ENCODE data around the gene UBE2D3. TPM values are rescaled to one million over a fixed set of nuclear protein-coding genes. Genes with fewer than 3 reads are reported as not detected.

Gene UBE2D3
- total RNA-seq, 3 donors from 2014 or later, result 290 to 303 (median 293) TPM

GRCh38 chr4:102760645-102761295, 66.6 kb downstream of the UBE2D3 start, which contains the start of gene MANBA:
Gene MANBA, minus strand, starts transcription at chr4:102760968. Its CDS starts 74 bp downstream, at chr4:102760894.
- DNase-seq (peak; percentile 91 to 93 (median 93)), ATAC-seq (peak; percentile 99)
- TF ChIP-seq, protein P1, sequence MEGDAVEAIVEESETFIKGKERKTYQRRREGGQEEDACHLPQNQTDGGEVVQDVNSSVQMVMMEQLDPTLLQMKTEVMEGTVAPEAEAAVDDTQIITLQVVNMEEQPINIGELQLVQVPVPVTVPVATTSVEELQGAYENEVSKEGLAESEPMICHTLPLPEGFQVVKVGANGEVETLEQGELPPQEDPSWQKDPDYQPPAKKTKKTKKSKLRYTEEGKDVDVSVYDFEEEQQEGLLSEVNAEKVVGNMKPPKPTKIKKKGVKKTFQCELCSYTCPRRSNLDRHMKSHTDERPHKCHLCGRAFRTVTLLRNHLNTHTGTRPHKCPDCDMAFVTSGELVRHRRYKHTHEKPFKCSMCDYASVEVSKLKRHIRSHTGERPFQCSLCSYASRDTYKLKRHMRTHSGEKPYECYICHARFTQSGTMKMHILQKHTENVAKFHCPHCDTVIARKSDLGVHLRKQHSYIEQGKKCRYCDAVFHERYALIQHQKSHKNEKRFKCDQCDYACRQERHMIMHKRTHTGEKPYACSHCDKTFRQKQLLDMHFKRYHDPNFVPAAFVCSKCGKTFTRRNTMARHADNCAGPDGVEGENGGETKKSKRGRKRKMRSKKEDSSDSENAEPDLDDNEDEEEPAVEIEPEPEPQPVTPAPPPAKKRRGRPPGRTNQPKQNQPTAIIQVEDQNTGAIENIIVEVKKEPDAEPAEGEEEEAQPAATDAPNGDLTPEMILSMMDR (IDR thresholded peaks at IDR 0.05), result no peak
- H3K4me3 ChIP-seq, result peak within 1 kb of the TSS; percentile 56
- H3K36me3 ChIP-seq (ENCODE audit: low read depth), result no peaks in the 10 kb centered on the region
- no peaks in the 10 kb centered on the region for H3K9me3 ChIP-seq
- H3K4me1 ChIP-seq (ENCODE audit: low read depth), result peaks cover 11% of the 10 kb centered on the region
- intact Hi-C loops (cut with DNase I, micrococcal nuclease), result no loop called here

DNA sequence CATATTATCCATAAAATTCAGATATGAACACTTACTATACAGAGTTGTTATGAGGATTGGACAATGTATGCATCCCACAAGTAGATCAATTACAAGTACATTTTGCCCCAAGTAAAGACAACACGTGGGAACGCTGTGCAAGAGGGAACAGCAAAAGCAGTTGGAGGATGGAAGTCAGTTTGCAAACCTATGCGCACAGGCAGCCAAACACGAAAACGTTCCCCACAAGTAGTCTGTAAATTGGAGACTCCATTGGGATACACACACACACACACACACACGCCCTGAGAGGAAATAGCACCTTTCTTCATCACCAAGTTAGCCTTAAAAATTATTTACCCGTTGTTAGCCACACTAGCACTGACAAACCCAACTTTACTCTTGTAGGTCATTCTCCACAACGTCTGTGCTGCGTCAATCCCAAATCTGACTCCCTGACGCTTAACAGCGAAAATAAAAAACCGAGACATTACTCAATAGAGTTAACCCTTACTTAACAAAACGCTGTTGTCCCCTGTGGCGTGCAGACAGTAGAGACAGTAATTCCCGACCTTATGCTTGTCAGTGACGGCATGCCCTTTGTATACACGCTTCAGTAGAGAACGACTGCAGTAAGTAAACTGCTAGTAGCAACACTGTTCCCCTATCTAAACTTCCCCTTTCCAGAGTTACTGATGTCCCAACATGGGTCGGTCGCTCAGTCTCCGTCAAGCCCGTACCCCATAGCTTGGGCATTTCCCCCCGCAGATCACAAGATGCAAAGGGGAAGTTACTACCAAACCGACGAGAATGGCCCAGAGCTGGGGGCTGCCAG, 67.3 kb downstream of the UBE2D3 start:
- Histone ChIP-seq H3K36me3 (ENCODE audit: low read depth) (no peaks in the 10 kb centered on the region), H3K4me1 (ENCODE audit: low read depth) (peaks cover 11% of the 10 kb centered on the region), H3K4me3 (peak overlapping the region; percentile 56), H3K9me3 (no peaks in the 10 kb centered on the region)
- DNase-seq (peak in 1 of 3 donors; percentile 56), ATAC-seq (peak; percentile 65)
- TF ChIP-seq, protein P1 (IDR thresholded peaks at IDR 0.05), result no peak
- intact Hi-C loops (cut with DNase I, micrococcal nuclease), result no loop called here

GRCh38 chr4:102758241-102759160, 68.8 kb downstream of the UBE2D3 start:
- Histone ChIP-seq H3K36me3 (ENCODE audit: low read depth) (no peaks in the 10 kb centered on the region), H3K9me3 (no peaks in the 10 kb centered on the region), H3K4me1 (ENCODE audit: low read depth) (peaks cover 11% of the 10 kb centered on the region), H3K4me3 (no peak overlapping the region)
- no peak for DNase-seq
- TF ChIP-seq, protein P1 (IDR thresholded peaks at IDR 0.05), result no peak
- intact Hi-C loops (cut with DNase I, micrococcal nuclease), result no loop called here
- ATAC-seq, result no peak

- Histone ChIP-seq H3K4me3 (no peak overlapping the region), H3K4me1 (ENCODE audit: low read depth) (peaks cover 11% of the 10 kb centered on the region), H3K36me3 (ENCODE audit: low read depth) (no peaks in the 10 kb centered on the region), H3K9me3 (no peaks in the 10 kb centered on the region)
- DNase-seq (no peak), ATAC-seq (no peak)
- intact Hi-C loops (cut with DNase I, micrococcal nuclease), result no loop called here
- TF ChIP-seq, protein P1 (IDR thresholded peaks at IDR 0.05), result no peak
Measured at GRCh38 chr4:102757681-102758080, 69.7 kb downstream of the UBE2D3 start.

GRCh38 chr4:102754044-102754443, 73.3 kb downstream of the UBE2D3 start:
- H3K9me3 ChIP-seq, result no peaks in the 10 kb centered on the region
- ATAC-seq, result no peak
- no peaks in the 10 kb centered on the region for H3K4me1 ChIP-seq (ENCODE audit: low read depth)
- no peaks in the 10 kb centered on the region for H3K36me3 ChIP-seq (ENCODE audit: low read depth)
- TF ChIP-seq, protein P1 (IDR thresholded peaks at IDR 0.05), result no peak
- no peak for DNase-seq
- intact Hi-C loops (cut with DNase I, micrococcal nuclease), result no loop called here
- H3K4me3 ChIP-seq, result no peak overlapping the region
